Activated CD4-positive, CD25-positive, alpha-beta regulatory T cell treated with anti-CD3 and anti-CD28 coated beads, Interleukin-2, amount 50 U/mL, for 24 hours (primary cell): ENCODE results near the gene ZNF333.
"Not testable (repeated sequence)": the region's sequence is repeated elsewhere in the genome, so short reads cannot be mapped to it uniquely, and the experiment has no call there.

Source experiments
- ATAC-seq, 2 donors: fragments of 150-1000 bp; cut with Tn5 transposase; one replicate each; pipeline ENCODE4 v1.10.0; 2021; ENCODE audit warnings: mild to moderate bottlenecking in 1 of 2, moderate library complexity in 1 of 2

ZNF333 gene

GRCh38 chr19:14770944-14771839, 81.3 kb downstream of the ZNF333 start:
- ATAC-seq, result no peak

GRCh38 chr19:14772467-14772866, 82.6 kb downstream of the ZNF333 start:
- ATAC-seq, result no peak

GRCh38 chr19:14772995-14773394, 83.1 kb downstream of the ZNF333 start:
- ATAC-seq, result no peak

GRCh38 chr19:14773722-14774121, 83.9 kb downstream of the ZNF333 start:
- not testable (repeated sequence) for ATAC-seq

- ATAC-seq, result no peak
Observed at GRCh38 chr19:14774373-14774772, 84.5 kb downstream of the ZNF333 start.

- ATAC-seq, result not testable (repeated sequence)
Observed at GRCh38 chr19:14775326-14775725, 85.5 kb downstream of the ZNF333 start.

GRCh38 chr19:14775869-14776586, 86.2 kb downstream of the ZNF333 start:
- ATAC-seq, result no peak

- not testable (repeated sequence) for ATAC-seq
Observed at GRCh38 chr19:14777645-14778044, 87.8 kb downstream of the ZNF333 start.

GRCh38 chr19:14778110-14778845, 88.4 kb downstream of the ZNF333 start, which contains the start of gene ADGRE2:
ADGRE2 (minus strand) TSS chr19:14778560; CDS start chr19:14776756, 1,804 bp downstream.
- ATAC-seq, result not testable (repeated sequence)

GRCh38 chr19:14779151-14779550, 89.3 kb downstream of the ZNF333 start:
- ATAC-seq, result no peak

- ATAC-seq, result not testable (repeated sequence)
Observed at GRCh38 chr19:14780622-14781225, 90.9 kb downstream of the ZNF333 start.

GRCh38 chr19:14781713-14782536, 92.1 kb downstream of the ZNF333 start:
- not testable (repeated sequence) for ATAC-seq

GRCh38 chr19:14782626-14783409, 93.0 kb downstream of the ZNF333 start:
- no peak for ATAC-seq
